H1 (cell line): ENCODE data around the gene TAS1R3. TPM values are rescaled to one million over a fixed set of nuclear protein-coding genes. Genes with fewer than 3 reads are reported as not detected.

Experiments used
- CTCF ChIA-PET: fragments of 300-600 bp; sonication (Branson Sonifier 250); formaldehyde crosslinking; loops from one replicate; lab custom pipeline; 2021; ENCODE audit not compliant: partially characterized antibody; lab: Charles Lee
- POLR2A ChIA-PET: fragments of 300-600 bp; sonication (Branson Sonifier 250); formaldehyde crosslinking; loops from one replicate; lab custom pipeline; 2021; ENCODE audit warnings: inconsistent platforms; ENCODE audit not compliant: partially characterized antibody; lab: Charles Lee
- DNase-seq, 2 experiments: peaks; one replicate each; pipeline versions ENCODE4 v3.0.0 to v3.0.0-alpha.2; 2010 to 2022; ENCODE audit warnings: low spot score in 2 of 2, low read depth in 1 of 2, mixed read lengths in 1 of 2
- FAIRE-seq: peaks from 2 replicates; lab custom pipeline; 2011; peaks lifted over from hg19 to GRCh38; lab: Jason Lieb, UNC
- H2AFZ ChIP-seq: 2 replicates; pipeline ENCODE4 v1.8.1; 2012; ENCODE audit warnings: low read length, inconsistent platforms
- H2AK5ac ChIP-seq: 2 replicates; pipeline ENCODE4 v1.6.1; 2013; ENCODE audit warnings: low read depth, low read length
- H2BK120ac ChIP-seq: replicated peaks from 2 replicates; pipeline ENCODE3; 2013; ENCODE audit warnings: low read depth, low read length, inconsistent platforms
- H2BK12ac ChIP-seq: 2 replicates; pipeline ENCODE4 v1.6.1; 2013; ENCODE audit warnings: low read depth, low read length
- H2BK15ac ChIP-seq: 2 replicates; pipeline ENCODE4 v1.6.1; 2013; ENCODE audit warnings: low read length
- H2BK20ac ChIP-seq: 2 replicates; pipeline ENCODE4 v1.6.1; 2013; ENCODE audit warnings: low read length
- H2BK5ac ChIP-seq: 2 replicates; pipeline ENCODE4 v1.6.1; 2013; ENCODE audit warnings: low read depth, low read length
- H3K14ac ChIP-seq: 2 replicates; pipeline ENCODE4 v1.6.1; 2013; ENCODE audit warnings: inconsistent platforms; ENCODE audit not compliant: insufficient read length
- H3K18ac ChIP-seq: 2 replicates; pipeline ENCODE4 v1.6.1; 2013; ENCODE audit warnings: low read length; ENCODE audit errors: extremely low read depth
- H3K23ac ChIP-seq: 2 replicates; pipeline ENCODE4 v1.6.1; 2013; ENCODE audit warnings: inconsistent platforms; ENCODE audit not compliant: insufficient read length
- H3K23me2 ChIP-seq: 2 replicates; pipeline ENCODE4 v1.6.1; 2013; ENCODE audit warnings: low read depth, low read length
- H3K27ac ChIP-seq: 2 replicates; pipeline ENCODE4 v1.6.1; 2011; ENCODE audit warnings: low read depth, low read length, inconsistent platforms
- H3K27me3 ChIP-seq, 4 experiments: replicated peaks in 1 of 4; 1 replicate in 1 of 4; 2 replicates in 3 of 4; pipeline versions ENCODE4 v1.6.1 to v1.8.1; 2011 to 2013; ENCODE audit warnings: low read length in 3 of 4, mild to moderate bottlenecking in 3 of 4, inconsistent platforms in 2 of 4, mixed read lengths in 2 of 4, moderate library complexity in 1 of 4; ENCODE audit not compliant: control insufficient read depth in 3 of 4, insufficient read depth in 3 of 4; ENCODE audit errors: extremely low read depth in 1 of 4
- H3K36me3 ChIP-seq, 4 experiments: 2 replicates each; pipeline versions ENCODE4 v1.6.1 to v1.8.1; 2011 to 2013; ENCODE audit warnings: mild to moderate bottlenecking in 4 of 4, low read length in 3 of 4, moderate library complexity in 2 of 4, control low read depth in 1 of 4, inconsistent platforms in 1 of 4; ENCODE audit not compliant: insufficient read depth in 4 of 4, control insufficient read depth in 2 of 4
- H3K4ac ChIP-seq: replicated peaks from 2 replicates; pipeline ENCODE3; 2013; ENCODE audit warnings: low read length, low read depth, mixed read lengths, inconsistent platforms; ENCODE audit not compliant: insufficient read length
- H3K4me1 ChIP-seq, 4 experiments: replicated peaks in 1 of 4; 1 replicate in 1 of 4; 2 replicates in 3 of 4; pipeline versions ENCODE4 v1.6.1 to v1.8.1; 2011 to 2013; ENCODE audit warnings: low read length in 3 of 4, inconsistent platforms in 2 of 4, mixed read lengths in 1 of 4; ENCODE audit not compliant: insufficient read depth in 4 of 4, control insufficient read depth in 3 of 4
- H3K4me2 ChIP-seq, 2 experiments: 2 replicates each; pipeline versions ENCODE4 v1.6.1 to v1.8.1; 2011 to 2013; ENCODE audit warnings: low read depth in 2 of 2, low read length in 2 of 2, control low read depth in 1 of 2, inconsistent platforms in 1 of 2, mild to moderate bottlenecking in 1 of 2; ENCODE audit not compliant: insufficient read depth in 1 of 2
- H3K4me3 ChIP-seq, 4 experiments: fragments of 200-600, 300-600 bp in 1 of 4; sonication (generic), shearing (Covaris generic), sonication (Bioruptor Twin) in 1 of 4; 2 replicates each; pipeline versions ENCODE4 v1.5.1 to v1.8.1; 2011 to 2016; ENCODE audit warnings: low read length in 4 of 4, low read depth in 3 of 4, control low read depth in 2 of 4, inconsistent platforms in 2 of 4, mild to moderate bottlenecking in 2 of 4, mixed read lengths in 1 of 4, moderate library complexity in 1 of 4; ENCODE audit not compliant: insufficient read depth in 2 of 4; ENCODE audit errors: extremely low read depth in 1 of 4
- H3K56ac ChIP-seq: replicated peaks from 2 replicates; pipeline ENCODE3; 2013; ENCODE audit warnings: low read depth, mild to moderate bottlenecking, mixed read lengths, low read length, inconsistent platforms; ENCODE audit not compliant: insufficient read length
- H3K79me1 ChIP-seq: 2 replicates; pipeline ENCODE4 v1.6.1; 2013; ENCODE audit warnings: low read depth, low read length, control low read depth
- H3K79me2 ChIP-seq, 2 experiments: 2 replicates each; pipeline versions ENCODE4 v1.6.1 to v1.8.1; 2012 to 2013; ENCODE audit warnings: low read length in 2 of 2, mild to moderate bottlenecking in 2 of 2, inconsistent platforms in 1 of 2; ENCODE audit not compliant: insufficient read depth in 2 of 2, control insufficient read depth in 1 of 2
- H3K9ac ChIP-seq, 4 experiments: replicated peaks in 1 of 4; 1 replicate in 1 of 4; 2 replicates in 3 of 4; pipeline versions ENCODE4 v1.6.1 to v1.8.1; 2011 to 2013; ENCODE audit warnings: low read depth in 3 of 4, low read length in 3 of 4, control low read depth in 2 of 4, mild to moderate bottlenecking in 2 of 4, moderate library complexity in 2 of 4, inconsistent platforms in 1 of 4; ENCODE audit errors: extremely low read depth in 1 of 4
- H3K9me3 ChIP-seq, 2 experiments: 2 replicates each; pipeline versions ENCODE4 v1.6.1 to v1.8.1; 2012 to 2013; ENCODE audit warnings: mild to moderate bottlenecking in 2 of 2, moderate library complexity in 2 of 2, control low read depth in 1 of 2, inconsistent platforms in 1 of 2, low read depth in 1 of 2, low read length in 1 of 2, mixed read lengths in 1 of 2; ENCODE audit not compliant: insufficient read depth in 2 of 2
- H4K20me1 ChIP-seq, 2 experiments: replicated peaks in 1 of 2; 2 replicates each; pipeline versions ENCODE3 to v1.8.1; 2011 to 2013; ENCODE audit warnings: inconsistent platforms in 2 of 2, low read length in 2 of 2, mild to moderate bottlenecking in 1 of 2; ENCODE audit not compliant: insufficient read depth in 2 of 2, control insufficient read depth in 1 of 2
- H4K5ac ChIP-seq: 2 replicates; pipeline ENCODE4 v1.6.1; 2013; ENCODE audit warnings: low read length, low read depth, mixed read lengths, inconsistent platforms; ENCODE audit not compliant: insufficient read length
- H4K8ac ChIP-seq: 2 replicates; pipeline ENCODE4 v1.8.0; 2013; ENCODE audit warnings: mild to moderate bottlenecking, moderate library complexity, low read length, inconsistent platforms; ENCODE audit not compliant: insufficient read depth; ENCODE audit errors: extremely low read depth
- H4K91ac ChIP-seq: replicated peaks from 2 replicates; pipeline ENCODE3; 2013; ENCODE audit warnings: low read length, mixed read lengths, inconsistent platforms; ENCODE audit not compliant: insufficient read length
- ASH2L ChIP-seq: fragments of 200-600, 300-600 bp; sonication (generic); IDR thresholded peaks from one replicate; pipeline ENCODE4 v1.7.1; 2017; ENCODE audit warnings: low read length
- BCL11A ChIP-seq, 2 experiments: IDR thresholded peaks; one replicate each; pipeline ENCODE4 v1.6.1; 2011; ENCODE audit warnings: low read depth in 2 of 2, low read length in 2 of 2, mild to moderate bottlenecking in 2 of 2
- CTCF ChIP-seq, 3 experiments: IDR thresholded peaks; 1 replicate in 2 of 3; 2 replicates in 1 of 3; pipeline versions ENCODE4 v1.5.1 to v1.6.1; 2011; ENCODE audit warnings: low read length in 3 of 3, mild to moderate bottlenecking in 3 of 3, inconsistent platforms in 2 of 3, low read depth in 1 of 3, moderate library complexity in 1 of 3; ENCODE audit not compliant: insufficient read depth in 1 of 3; ENCODE audit errors: control extremely low read depth in 1 of 3
- FOSL1 ChIP-seq: IDR thresholded peaks from 2 replicates; pipeline ENCODE4 v1.6.1; 2011; ENCODE audit warnings: mild to moderate bottlenecking, low read depth, low read length, moderate library complexity; ENCODE audit not compliant: insufficient read depth
- GABPA ChIP-seq: IDR thresholded peaks from 2 replicates; pipeline ENCODE4 v1.6.1; 2011; ENCODE audit warnings: mild to moderate bottlenecking, low read length, moderate library complexity, borderline replicate concordance; ENCODE audit not compliant: insufficient read depth
- GTF2F1 ChIP-seq: IDR thresholded peaks from 2 replicates; pipeline ENCODE4 v1.6.1; 2012; ENCODE audit warnings: low read depth, low read length, improper control_type of control experiment, borderline replicate concordance
- RAD21 ChIP-seq, 2 experiments: IDR thresholded peaks in 1 of 2; conservative IDR thresholded peaks in 1 of 2; 2 replicates each; pipeline ENCODE4 v1.6.1; 2011; ENCODE audit warnings: low read depth in 2 of 2, low read length in 2 of 2, improper control_type of control experiment in 1 of 2, inconsistent platforms in 1 of 2, mild to moderate bottlenecking in 1 of 2, moderate library complexity in 1 of 2
- YY1 ChIP-seq: IDR thresholded peaks from 2 replicates; pipeline ENCODE4 v1.6.1; 2011; ENCODE audit warnings: low read depth, mild to moderate bottlenecking, low read length
- WGBS, 2 experiments: shearing (Covaris generic) in 1 of 2; methylation state at CpG; one replicate each; pipeline versions ENCODE4 v1.1.6 to v1.1.7; 2013 to 2015; ENCODE audit warnings: low lambda C conversion rate in 2 of 2, mixed read lengths in 2 of 2, inconsistent platforms in 1 of 2, low coverage in 1 of 2, missing lambda C conversion rate in 1 of 2; ENCODE audit not compliant: insufficient replicate concordance in 2 of 2, insufficient coverage in 1 of 2, insufficient read length in 1 of 2; ENCODE audit errors: extremely low coverage in 1 of 2, missing lambda C conversion rate in 1 of 2; 5-methylcytosine and 5-hydroxymethylcytosine counted together
- polyA plus RNA-seq, 7 experiments: library from polyadenylated mRNA; depleted of rRNA in 3 of 7; stranded (reverse) in 5 of 7; unstranded in 2 of 7; fragments of >200 nt in 5 of 7; fragments of 200-250 nt in 2 of 7; gene quantifications; 1 replicate in 5 of 7; 2 replicates in 1 of 7; 4 replicates in 1 of 7; pipeline versions ENCODE4 v1.2.1 to v1.2.3, GENCODE V29; 2011 to 2013; ENCODE audit warnings: missing spikeins in 2 of 7, mixed read lengths in 2 of 7
- total RNA-seq: library from RNA; stranded (reverse); fragmentation: NEBNext Ultra II Directional; extraction: Animal tissue kit (Norgen Biotek cat#: 25700); gene quantifications from 2 replicates; pipeline ENCODE4 v1.2.1, GENCODE V29; 2021
- TF ChIP-seq, protein P1 (sequence below): IDR thresholded peaks from 2 replicates; pipeline ENCODE4 v1.6.1; 2011; ENCODE audit warnings: low read depth, mild to moderate bottlenecking, low read length; ENCODE audit not compliant: insufficient read depth

The TAS1R3 gene
- total and polyA plus RNA-seq, 2 of the 8 experiments (the other 6 are each of a cell fraction or from before 2014, with no cell fraction given), result 0.03 to 0.19 TPM

DNA sequence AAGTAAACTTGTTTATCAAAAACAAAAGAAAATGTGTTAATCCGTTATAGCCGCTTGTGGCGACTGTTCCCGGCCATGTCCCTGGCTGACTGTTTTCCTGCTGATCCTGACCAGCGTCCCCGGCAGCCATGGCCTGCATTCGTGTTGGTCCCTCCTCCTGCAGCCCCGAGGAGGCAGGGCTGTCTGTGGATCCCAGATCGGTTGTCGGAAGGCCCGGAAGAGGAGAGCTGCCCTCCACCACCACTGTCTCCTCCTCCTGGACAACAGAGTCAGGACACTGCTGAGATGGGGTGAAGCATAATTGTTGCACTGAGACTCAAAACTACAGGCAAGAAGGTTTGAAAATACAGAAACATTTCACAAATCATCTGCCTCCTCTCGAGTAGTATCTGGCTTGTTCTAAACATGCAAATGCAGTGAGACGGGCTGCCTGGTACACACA lies 30.9 kb downstream of the TAS1R3 start:
- H4K20me1 ChIP-seq, result peaks cover 0 to 5% of the 10 kb centered on the region in 2 experiments
- POLR2A ChIA-PET, result interaction anchor here (0.8 to 1.8 kb wide), 4 partner anchors 9 to 37 kb away, joined by 3 to 7 read pairs (median 4); partner anchors contain the start of gene CCNL2
- no peak overlapping the region for H2BK5ac ChIP-seq
- 58% methylated on average over 13 of the region's 13 CpGs; no CpG with 5 or more reads in 1 of the 2 experiments for WGBS, 2 experiments
- H3K27me3 ChIP-seq, result no peaks in the 10 kb centered on the region; a peak in 4 of 7 replicates
- H3K79me2 ChIP-seq, result no peaks in the 10 kb centered on the region
- no peak overlapping the region for H3K23ac ChIP-seq
- H2BK12ac ChIP-seq, result no peak overlapping the region
- 0 out of 2 replicates have a peak overlapping the region, but pooled peaks have one; percentile 57 for H4K8ac ChIP-seq
- no peak overlapping the region for H2AFZ ChIP-seq
- H3K4me2 ChIP-seq, result 0 out of 4 replicates have a peak overlapping the region, but pooled peaks of 1 of the 2 experiments have one; percentile 6
- no peak overlapping the region for H3K4ac ChIP-seq
- no peak overlapping the region for H3K56ac ChIP-seq
- H3K9ac ChIP-seq, result no peak overlapping the region
- no peak overlapping the region for H2BK20ac ChIP-seq
- H3K23me2 ChIP-seq, result peaks cover 12% of the 10 kb centered on the region
- peaks cover 6 to 13% of the 10 kb centered on the region in 2 experiments; a peak in 3 of 4 replicates for H3K9me3 ChIP-seq
- no peak overlapping the region for H2AK5ac ChIP-seq
- no peak overlapping the region for H2BK120ac ChIP-seq
- CTCF ChIA-PET, result interaction anchor here (0.6 to 2.3 kb wide), 4 partner anchors 10 to 77 kb away, joined by 3 to 17 read pairs (median 4); partner anchors contain the start of gene AURKAIP1
- FAIRE-seq, result no peak
- no peak overlapping the region for H2BK15ac ChIP-seq
- H3K4me3 ChIP-seq, result no peak overlapping the region
- no peak overlapping the region for H3K14ac ChIP-seq
- H3K4me1 ChIP-seq, result peaks cover 2 to 21% (median 16%) of the 10 kb centered on the region in 4 experiments
- H4K91ac ChIP-seq, result no peak overlapping the region
- no peak overlapping the region for H4K5ac ChIP-seq
- H3K27ac ChIP-seq, result no peak overlapping the region
- H3K79me1 ChIP-seq, result no peaks in the 10 kb centered on the region
- no peak for DNase-seq
- no peak overlapping the region for H3K18ac ChIP-seq
- no peaks in the 10 kb centered on the region; a peak in 1 of 8 replicates for H3K36me3 ChIP-seq
- TF ChIP-seq YY1, result 0 out of 2 replicates have a peak, but pooled peaks have one; percentile 35
- no peak for TF ChIP-seq FOSL1
- TF ChIP-seq GABPA, result 0 out of 2 replicates have a peak, but pooled peaks have one; percentile 16
- TF ChIP-seq BCL11A (IDR thresholded peaks at IDR 0.05; ENCODE audit: low read depth in 2 of 2, low read length in 2 of 2), result no peak
- peak in 1 of 2 experiments; percentile 17; a peak in 2 of 4 replicates for TF ChIP-seq RAD21 (IDR thresholded peaks at IDR 0.05 in 1 of 2, conservative IDR thresholded peaks at IDR 0.05 in 1 of 2; ENCODE audit: low read depth in 2 of 2, low read length in 2 of 2)
- TF ChIP-seq CTCF (IDR thresholded peaks at IDR 0.05; ENCODE audit: control extremely low read depth in 1 of 3, insufficient read depth in 1 of 3, low read depth in 1 of 3, low read length in 3 of 3), result peak in 1 of 3 experiments; percentile 20; a peak in 1 of 4 replicates
- TF ChIP-seq, protein P1, sequence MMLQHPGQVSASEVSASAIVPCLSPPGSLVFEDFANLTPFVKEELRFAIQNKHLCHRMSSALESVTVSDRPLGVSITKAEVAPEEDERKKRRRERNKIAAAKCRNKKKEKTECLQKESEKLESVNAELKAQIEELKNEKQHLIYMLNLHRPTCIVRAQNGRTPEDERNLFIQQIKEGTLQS, result no peak
- no peak for TF ChIP-seq GTF2F1
- TF ChIP-seq ASH2L, result no peak
